Naive thymus-derived CD4-positive, alpha-beta T cell (primary cell): ENCODE results near the gene TESK2. TPM values are rescaled to one million over a fixed set of nuclear protein-coding genes. Genes with fewer than 3 reads are reported as not detected.

Experiments
- ATAC-seq: fragments of 150-1000 bp; cut with Tn5 transposase; 2 replicates; pipeline ENCODE4 v1.10.0; 2021; ENCODE audit warnings: mild to moderate bottlenecking, moderate library complexity
- CTCF ChIA-PET: fragments of 350-600 bp; sonication (Branson Sonifier 250); formaldehyde crosslinking; loops from one replicate; lab custom pipeline; 2021; ENCODE audit warnings: antibody characterized with exemption; lab: Charles Lee
- POLR2A ChIA-PET: fragments of 350-600 bp; sonication (Branson Sonifier 250); formaldehyde crosslinking; loops from one replicate; lab custom pipeline; 2021; ENCODE audit warnings: antibody characterized with exemption, inconsistent platforms; lab: Charles Lee
- DNase-seq, 9 donors: peaks; one replicate each; pipeline versions ENCODE4 v3.0.0 to v3.0.0-alpha.2; 2020 to 2022; ENCODE audit warnings: mixed read lengths in 1 of 9
- H3K27ac ChIP-seq: one replicate; pipeline ENCODE4 v1.7.0; 2013; ENCODE audit warnings: mild to moderate bottlenecking, low read depth, low read length, moderate library complexity
- H3K27me3 ChIP-seq, 2 donors: one replicate each; pipeline ENCODE4 v1.7.0; 2013; ENCODE audit warnings: low read length in 2 of 2, mild to moderate bottlenecking in 2 of 2, moderate library complexity in 2 of 2; ENCODE audit not compliant: control insufficient read depth in 2 of 2, insufficient read depth in 2 of 2
- H3K36me3 ChIP-seq, 3 experiments: 1 replicate in 2 of 3; 2 replicates in 1 of 3; pipeline ENCODE4 v1.7.0; 2013; ENCODE audit warnings: low read length in 3 of 3, mild to moderate bottlenecking in 3 of 3, moderate library complexity in 1 of 3; ENCODE audit not compliant: insufficient read depth in 3 of 3, control insufficient read depth in 2 of 3
- H3K4me1 ChIP-seq, 2 donors: one replicate each; pipeline ENCODE4 v1.7.0; 2013; ENCODE audit warnings: low read length in 2 of 2, mild to moderate bottlenecking in 2 of 2, moderate library complexity in 1 of 2; ENCODE audit not compliant: control insufficient read depth in 2 of 2, insufficient read depth in 2 of 2
- H3K4me3 ChIP-seq: 2 replicates; pipeline ENCODE4 v1.7.0; 2013; ENCODE audit warnings: mild to moderate bottlenecking, low read length
- H3K9me3 ChIP-seq, 3 experiments: 1 replicate in 2 of 3; 2 replicates in 1 of 3; pipeline ENCODE4 v1.7.0; 2013; ENCODE audit warnings: low read length in 3 of 3; ENCODE audit not compliant: control insufficient read depth in 2 of 3
- H3K27ac Mint-ChIP-seq, 9 donors: one replicate each; pipeline ENCODE4 v1.8.0; 2020 to 2022; ENCODE audit warnings: mixed read lengths in 9 of 9, mild to moderate bottlenecking in 8 of 9, moderate library complexity in 5 of 9, inconsistent platforms in 2 of 9
- H3K27me3 Mint-ChIP-seq, 5 donors: one replicate each; pipeline ENCODE4 v1.8.0; 2021 to 2022; ENCODE audit warnings: mixed read lengths in 5 of 5, mild to moderate bottlenecking in 1 of 5
- H3K36me3 Mint-ChIP-seq, 5 donors: one replicate each; pipeline ENCODE4 v1.8.0; 2020 to 2022; ENCODE audit warnings: mixed read lengths in 5 of 5, mild to moderate bottlenecking in 3 of 5, inconsistent platforms in 1 of 5
- H3K4me1 Mint-ChIP-seq, 7 donors: one replicate each; pipeline ENCODE4 v1.8.0; 2020 to 2022; ENCODE audit warnings: mixed read lengths in 7 of 7, mild to moderate bottlenecking in 3 of 7, inconsistent platforms in 1 of 7
- H3K4me3 Mint-ChIP-seq, 10 donors: one replicate each; pipeline ENCODE4 v1.8.0; 2020 to 2022; ENCODE audit warnings: mild to moderate bottlenecking in 10 of 10, mixed read lengths in 10 of 10, moderate library complexity in 6 of 10, inconsistent platforms in 2 of 10
- H3K9me3 Mint-ChIP-seq, 11 donors: one replicate each; pipeline ENCODE4 v1.8.0; 2020 to 2022; ENCODE audit warnings: mixed read lengths in 11 of 11, mild to moderate bottlenecking in 4 of 11, inconsistent platforms in 1 of 11, moderate library complexity in 1 of 11
- intact Hi-C, 2 donors: fragments of 100-400 bp; cut with micrococcal nuclease; formaldehyde crosslinking; loops; one replicate each; pipeline ENCODE4 v1.15.1; 2023
- polyA plus RNA-seq, 2 donors: library from polyadenylated mRNA; unstranded; fragments of 300-500 nt; fragmentation: Illumina TruSeq; gene quantifications; one replicate each; pipeline ENCODE4 v1.2.3, GENCODE V29; 2021
- total RNA-seq, 6 experiments: library from RNA in 5 of 6; stranded (reverse) in 5 of 6; gene quantifications; 1 replicate in 5 of 6; 2 replicates in 1 of 6; pipeline ENCODE4 v1.2.3 and lab custom pipeline; 2021 to 2026

The TESK2 gene
- total and polyA plus RNA-seq, 7 experiments from 2014 or later: 3.3 to 8.9 (median 6.4) TPM

DNA sequence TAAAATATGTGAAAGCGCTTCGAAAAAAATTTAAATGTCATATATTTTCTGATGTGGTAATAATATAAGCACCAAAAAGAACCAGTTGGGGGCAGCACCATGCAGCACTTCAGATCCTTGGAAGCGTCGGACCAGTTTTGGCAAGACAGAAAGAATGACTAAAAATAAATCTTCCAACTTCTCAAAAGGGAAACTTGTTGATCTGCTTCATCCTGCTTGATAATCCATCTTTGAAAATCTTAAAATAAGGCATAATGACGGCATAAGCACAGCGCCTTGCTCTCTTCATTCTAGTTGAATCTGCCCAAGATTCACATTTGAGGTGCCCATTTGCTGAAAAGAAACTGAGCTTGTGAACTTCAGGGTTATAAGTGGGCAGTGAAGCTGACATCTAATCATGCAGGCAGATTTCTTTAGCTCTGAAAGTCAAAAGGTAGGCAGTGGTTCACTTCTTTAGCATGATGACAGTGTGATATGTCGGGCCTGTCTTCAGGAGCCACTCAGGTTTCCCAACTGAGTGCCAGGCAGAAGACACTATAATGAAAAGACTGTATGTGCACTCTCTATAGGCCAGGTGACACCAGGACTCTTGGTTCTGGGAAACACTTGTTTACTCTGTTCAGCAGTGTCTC is 131.0 kb downstream of the TESK2 start:
- CTCF ChIA-PET: interaction anchor here (0.7 to 6.9 kb wide), 6 partner anchors 12 to 346 kb away, joined by 3 to 94 read pairs (median 4); partner anchors contain the start of gene TESK2
- ATAC-seq (peak; percentile 77), DNase-seq (peak in 7 of 9 donors; percentile 28 to 58 (median 52))
- no peaks in the 10 kb centered on the region for H3K27me3 ChIP-seq
- no peak overlapping the region for H3K27ac ChIP-seq
- H3K27ac Mint-ChIP-seq: peak overlapping the region in 3 of 9 donors; percentile 12 to 45 (median 39)
- peak overlapping the region in 3 of 10 donors; percentile 7 to 27 (median 16) for H3K4me3 Mint-ChIP-seq
- peaks cover 0 to 8% (median 0%) of the 10 kb centered on the region in 5 donors for H3K36me3 Mint-ChIP-seq
- H3K36me3 ChIP-seq: no peaks in the 10 kb centered on the region
- H3K9me3 Mint-ChIP-seq: peaks cover 0 to 2% (median 0%) of the 10 kb centered on the region in 11 donors
- no peaks in the 10 kb centered on the region for H3K4me1 ChIP-seq
- no peaks in the 10 kb centered on the region for H3K27me3 Mint-ChIP-seq
- peaks cover 5 to 7% (median 5%) of the 10 kb centered on the region in 7 donors for H3K4me1 Mint-ChIP-seq
- H3K9me3 ChIP-seq: no peaks in the 10 kb centered on the region
- intact Hi-C loops: loop anchor here (1.0 kb wide), 2 partner anchors 133 to 210 kb away; no protein-coding TSS in a partner anchor
- H3K4me3 ChIP-seq: no peak overlapping the region
- POLR2A ChIA-PET: interaction anchor here (2.6 kb wide), 1 partner anchor 133 kb away, joined by 9 read pairs; no protein-coding TSS in a partner anchor

DNA sequence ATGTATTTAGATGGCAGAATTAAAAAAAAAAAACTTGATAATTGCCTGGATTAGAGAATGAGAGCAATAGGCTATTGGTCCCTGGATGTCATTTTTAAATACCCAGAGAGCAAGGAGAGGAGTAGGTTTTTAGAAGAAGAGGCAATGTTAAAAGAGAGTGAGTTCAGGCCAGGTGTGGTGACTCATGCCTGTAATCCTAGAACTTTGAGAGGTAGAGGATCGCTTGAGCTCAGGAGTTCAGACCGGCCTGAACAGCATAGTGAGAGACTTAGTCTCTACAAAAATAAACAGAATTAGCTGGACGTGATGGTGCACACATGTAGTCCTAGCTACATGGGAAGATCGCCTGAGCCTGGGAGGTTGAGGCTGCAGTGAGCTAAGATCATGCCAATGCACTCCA is 134.8 kb downstream of the TESK2 start:
- H3K27me3 Mint-ChIP-seq: no peaks in the 10 kb centered on the region
- DNase-seq (no peak), ATAC-seq (no peak)
- no peaks in the 10 kb centered on the region for H3K27me3 ChIP-seq
- no peak overlapping the region for H3K4me3 Mint-ChIP-seq
- no peak overlapping the region for H3K27ac ChIP-seq
- H3K36me3 Mint-ChIP-seq: peaks cover 0 to 8% (median 0%) of the 10 kb centered on the region in 5 donors
- no peaks in the 10 kb centered on the region for H3K36me3 ChIP-seq
- no peak overlapping the region for H3K27ac Mint-ChIP-seq
- peaks cover 0 to 2% (median 0%) of the 10 kb centered on the region in 11 donors for H3K9me3 Mint-ChIP-seq
- CTCF ChIA-PET: interaction anchor here (0.6 to 6.9 kb wide), 3 partner anchors 137 to 226 kb away, joined by 3 to 94 read pairs (median 4); partner anchors contain the start of genes CCDC163, MMACHC and TESK2
- no peak overlapping the region for H3K4me3 ChIP-seq
- intact Hi-C loops: no loop called here
- H3K4me1 Mint-ChIP-seq: peaks cover 5 to 8% (median 5%) of the 10 kb centered on the region in 7 donors
- H3K4me1 ChIP-seq: no peaks in the 10 kb centered on the region
- POLR2A ChIA-PET: no interaction called here
- no peaks in the 10 kb centered on the region for H3K9me3 ChIP-seq

DNA sequence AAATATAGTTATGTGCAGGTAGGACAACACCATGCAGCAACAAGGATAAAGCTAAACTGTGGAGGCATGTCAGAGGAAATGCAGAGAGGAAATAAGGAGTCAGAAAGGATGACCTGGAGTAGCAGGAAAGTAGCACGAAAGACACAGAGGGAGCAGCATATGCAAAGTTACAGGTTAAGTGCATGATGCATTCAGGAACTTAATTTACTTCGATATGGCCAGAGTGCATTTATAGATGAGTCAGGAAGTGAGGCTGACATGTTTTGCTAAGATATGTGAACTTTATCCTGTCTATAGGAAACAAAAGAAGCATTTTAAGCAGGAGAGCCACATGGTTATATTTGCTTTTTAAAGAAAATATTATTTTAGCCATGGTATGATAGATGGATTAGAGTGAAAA is 135.3 kb downstream of the TESK2 start:
- Histone ChIP-seq H3K27me3 (no peaks in the 10 kb centered on the region), H3K4me1 (no peaks in the 10 kb centered on the region), H3K27ac (no peak overlapping the region), H3K4me3 (no peak overlapping the region), H3K9me3 (no peaks in the 10 kb centered on the region), H3K36me3 (no peaks in the 10 kb centered on the region)
- Mint-ChIP-seq H3K9me3 (peaks cover 0 to 2% (median 0%) of the 10 kb centered on the region in 11 donors), H3K27ac (no peak overlapping the region), H3K36me3 (peaks cover 0 to 8% (median 0%) of the 10 kb centered on the region in 5 donors), H3K27me3 (no peaks in the 10 kb centered on the region), H3K4me1 (peaks cover 5 to 9% (median 5%) of the 10 kb centered on the region in 7 donors), H3K4me3 (no peak overlapping the region)
- DNase-seq (no peak), ATAC-seq (no peak)
- ChIA-PET POLR2A (no interaction called here), CTCF (interaction anchor here (0.6 kb wide), 1 partner anchor 227 kb away, joined by 4 read pairs; no protein-coding TSS in a partner anchor)
- intact Hi-C loops: no loop called here

DNA sequence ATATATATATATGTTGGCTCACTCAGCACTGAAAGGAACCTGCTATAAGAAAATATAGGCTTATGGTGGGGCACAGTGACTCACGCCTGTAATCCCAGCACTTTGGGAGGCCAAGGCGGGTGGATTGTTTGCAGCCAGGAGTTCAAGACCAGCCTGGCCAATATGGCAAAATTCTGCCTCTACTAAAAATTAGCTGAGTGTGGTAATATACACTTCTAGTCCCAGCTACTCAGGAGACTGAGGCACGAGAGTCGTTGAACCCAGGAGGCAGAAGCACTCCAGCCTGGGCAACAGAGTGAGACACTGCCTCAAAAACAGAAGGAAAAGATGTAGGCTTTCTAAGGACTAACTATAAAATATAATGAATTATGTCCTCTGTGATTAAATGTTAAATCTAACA is 136.1 kb downstream of the TESK2 start:
- Histone ChIP-seq H3K4me1 (no peaks in the 10 kb centered on the region), H3K36me3 (no peaks in the 10 kb centered on the region), H3K4me3 (no peak overlapping the region), H3K27me3 (no peaks in the 10 kb centered on the region), H3K27ac (no peak overlapping the region), H3K9me3 (no peaks in the 10 kb centered on the region)
- Mint-ChIP-seq H3K36me3 (peaks cover 0 to 8% (median 0%) of the 10 kb centered on the region in 5 donors), H3K9me3 (peaks cover 0 to 2% (median 0%) of the 10 kb centered on the region in 11 donors), H3K4me3 (no peak overlapping the region), H3K27ac (no peak overlapping the region), H3K4me1 (peaks cover 1 to 6% (median 1%) of the 10 kb centered on the region in 7 donors), H3K27me3 (no peaks in the 10 kb centered on the region)
- ATAC-seq (no peak), DNase-seq (no peak)
- POLR2A ChIA-PET: no interaction called here
- CTCF ChIA-PET: interaction anchor here (0.7 kb wide), 1 partner anchor 153 kb away, joined by 3 read pairs; no protein-coding TSS in a partner anchor
- intact Hi-C loops: no loop called here

DNA sequence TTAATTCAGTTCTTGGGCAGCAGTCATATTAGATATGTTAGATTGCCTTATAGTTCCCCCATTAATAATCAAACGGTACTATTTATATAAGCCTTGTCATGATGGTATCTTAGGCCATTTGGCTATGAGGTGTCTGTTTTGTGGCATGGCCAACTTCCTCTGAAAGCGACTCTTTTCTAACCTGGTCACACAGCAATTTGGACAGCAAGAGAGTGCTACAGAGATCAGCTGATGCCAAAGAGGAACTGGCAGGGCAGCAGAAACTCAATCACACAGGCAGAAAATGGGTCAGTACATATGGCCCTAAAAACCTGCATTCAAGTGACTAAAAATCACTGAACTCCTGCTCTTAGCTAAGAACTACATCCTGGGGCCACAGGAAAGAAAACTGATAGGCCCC is 137.3 kb downstream of the TESK2 start:
- H3K36me3 ChIP-seq: no peaks in the 10 kb centered on the region
- peaks cover 0 to 2% (median 0%) of the 10 kb centered on the region in 11 donors for H3K9me3 Mint-ChIP-seq
- H3K9me3 ChIP-seq: no peaks in the 10 kb centered on the region
- CTCF ChIA-PET: interaction anchor here (0.7 kb wide), 1 partner anchor 10 kb away, joined by 3 read pairs; no protein-coding TSS in a partner anchor
- DNase-seq: no peak
- no peaks in the 10 kb centered on the region for H3K27me3 ChIP-seq
- no peak overlapping the region for H3K27ac ChIP-seq
- H3K4me3 Mint-ChIP-seq: no peak overlapping the region
- H3K4me1 ChIP-seq: no peaks in the 10 kb centered on the region
- H3K36me3 Mint-ChIP-seq: peaks cover 0 to 8% (median 0%) of the 10 kb centered on the region in 5 donors
- peaks cover 0 to 6% (median 0%) of the 10 kb centered on the region in 7 donors for H3K4me1 Mint-ChIP-seq
- intact Hi-C loops: no loop called here
- POLR2A ChIA-PET: interaction anchor here (1.8 kb wide), 1 partner anchor 13 kb away, joined by 6 read pairs; the partner anchor contains the start of genes MUTYH and TOE1
- no peak overlapping the region for H3K27ac Mint-ChIP-seq
- H3K4me3 ChIP-seq: no peak overlapping the region
- no peak for ATAC-seq
- H3K27me3 Mint-ChIP-seq: no peaks in the 10 kb centered on the region

DNA sequence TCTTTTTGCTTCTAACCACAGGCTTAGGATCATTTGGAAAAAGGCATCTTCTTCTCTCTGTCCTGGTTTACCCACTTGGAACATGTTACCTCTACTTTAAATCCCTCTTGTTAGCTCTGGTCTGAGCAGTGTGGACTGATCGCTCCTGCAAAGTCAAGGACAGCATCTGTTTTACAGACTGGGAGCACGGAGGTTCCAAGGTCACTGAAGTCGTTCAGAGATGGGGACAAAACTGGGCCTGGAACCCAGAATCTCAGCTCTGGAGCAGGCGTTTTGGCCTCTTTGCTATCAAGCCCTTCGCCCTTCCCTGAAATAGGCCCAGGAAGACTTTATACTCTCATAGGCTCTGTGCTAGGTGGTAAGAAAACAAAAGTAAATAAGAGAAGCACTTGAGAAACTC is 139.5 kb downstream of the TESK2 start:
- H3K4me1 ChIP-seq: no peaks in the 10 kb centered on the region
- H3K27ac ChIP-seq: no peak overlapping the region
- no peak overlapping the region for H3K4me3 ChIP-seq
- ChIA-PET POLR2A (interaction anchor here (2.6 kb wide), 1 partner anchor 11 kb away, joined by 7 read pairs; the partner anchor contains the start of genes MUTYH and TOE1), CTCF (no interaction called here)
- ATAC-seq (no peak), DNase-seq (no peak)
- no peaks in the 10 kb centered on the region for H3K9me3 ChIP-seq
- Mint-ChIP-seq H3K36me3 (peaks cover 0 to 6% (median 0%) of the 10 kb centered on the region in 5 donors), H3K9me3 (no peaks in the 10 kb centered on the region), H3K27ac (no peak overlapping the region), H3K27me3 (no peaks in the 10 kb centered on the region), H3K4me3 (no peak overlapping the region), H3K4me1 (peaks cover 0 to 9% (median 0%) of the 10 kb centered on the region in 7 donors)
- H3K36me3 ChIP-seq: peaks cover 0 to 4% (median 0%) of the 10 kb centered on the region in 3 experiments
- intact Hi-C loops: no loop called here
- no peaks in the 10 kb centered on the region for H3K27me3 ChIP-seq
